GM10266 (cell line): ENCODE data around the gene CDKN2B-AS1.

ENCODE experiments used
- DNase-seq: peaks from one replicate; pipeline ENCODE4 v3.0.0; 2012; ENCODE audit errors: extremely low spot score
- TF ChIP-seq, protein P1 (sequence below): IDR thresholded peaks from 2 replicates; pipeline ENCODE4 v1.5.1; 2012; ENCODE audit warnings: mild to moderate bottlenecking, low read depth; ENCODE audit not compliant: control insufficient read depth, insufficient read depth; ENCODE audit errors: missing control alignments

Gene CDKN2B-AS1

DNA sequence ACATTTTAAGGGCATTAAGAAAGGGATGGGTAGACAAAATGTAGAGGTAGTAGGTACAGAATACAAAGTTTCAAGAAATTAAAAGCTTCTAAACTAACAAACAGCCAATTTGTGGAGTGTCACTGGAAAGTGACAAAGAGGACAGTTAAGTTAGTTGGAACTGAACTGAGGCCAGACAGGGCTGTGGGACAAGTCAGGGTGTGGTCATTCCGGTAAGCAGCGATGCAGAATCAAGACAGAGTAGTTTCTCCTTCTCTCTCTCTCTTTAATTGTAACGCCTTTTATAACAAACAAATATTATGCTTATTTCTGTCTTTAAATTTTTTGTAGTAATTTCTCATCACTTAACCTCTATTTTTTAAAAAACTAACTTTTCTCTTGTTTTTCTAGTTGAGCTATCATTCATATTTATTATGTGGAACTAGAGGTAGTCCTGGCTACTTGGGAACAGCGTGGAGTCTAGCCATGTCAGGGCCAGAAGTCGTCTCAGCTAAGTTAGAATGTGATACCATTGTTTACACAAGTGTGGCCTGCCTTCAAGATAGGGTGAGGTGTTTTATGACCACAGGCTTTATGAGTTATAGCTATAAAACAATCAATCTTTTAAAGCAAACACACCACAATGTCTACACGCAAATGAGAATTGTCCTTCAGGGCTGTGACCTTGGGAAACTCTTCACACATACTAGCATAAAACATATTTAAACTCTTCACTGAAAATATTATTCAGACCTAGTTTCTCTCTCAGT, 129.8 kb downstream of the CDKN2B-AS1 start:
- DNase-seq = no peak
- TF ChIP-seq, protein P1, sequence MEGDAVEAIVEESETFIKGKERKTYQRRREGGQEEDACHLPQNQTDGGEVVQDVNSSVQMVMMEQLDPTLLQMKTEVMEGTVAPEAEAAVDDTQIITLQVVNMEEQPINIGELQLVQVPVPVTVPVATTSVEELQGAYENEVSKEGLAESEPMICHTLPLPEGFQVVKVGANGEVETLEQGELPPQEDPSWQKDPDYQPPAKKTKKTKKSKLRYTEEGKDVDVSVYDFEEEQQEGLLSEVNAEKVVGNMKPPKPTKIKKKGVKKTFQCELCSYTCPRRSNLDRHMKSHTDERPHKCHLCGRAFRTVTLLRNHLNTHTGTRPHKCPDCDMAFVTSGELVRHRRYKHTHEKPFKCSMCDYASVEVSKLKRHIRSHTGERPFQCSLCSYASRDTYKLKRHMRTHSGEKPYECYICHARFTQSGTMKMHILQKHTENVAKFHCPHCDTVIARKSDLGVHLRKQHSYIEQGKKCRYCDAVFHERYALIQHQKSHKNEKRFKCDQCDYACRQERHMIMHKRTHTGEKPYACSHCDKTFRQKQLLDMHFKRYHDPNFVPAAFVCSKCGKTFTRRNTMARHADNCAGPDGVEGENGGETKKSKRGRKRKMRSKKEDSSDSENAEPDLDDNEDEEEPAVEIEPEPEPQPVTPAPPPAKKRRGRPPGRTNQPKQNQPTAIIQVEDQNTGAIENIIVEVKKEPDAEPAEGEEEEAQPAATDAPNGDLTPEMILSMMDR = no peak

DNA sequence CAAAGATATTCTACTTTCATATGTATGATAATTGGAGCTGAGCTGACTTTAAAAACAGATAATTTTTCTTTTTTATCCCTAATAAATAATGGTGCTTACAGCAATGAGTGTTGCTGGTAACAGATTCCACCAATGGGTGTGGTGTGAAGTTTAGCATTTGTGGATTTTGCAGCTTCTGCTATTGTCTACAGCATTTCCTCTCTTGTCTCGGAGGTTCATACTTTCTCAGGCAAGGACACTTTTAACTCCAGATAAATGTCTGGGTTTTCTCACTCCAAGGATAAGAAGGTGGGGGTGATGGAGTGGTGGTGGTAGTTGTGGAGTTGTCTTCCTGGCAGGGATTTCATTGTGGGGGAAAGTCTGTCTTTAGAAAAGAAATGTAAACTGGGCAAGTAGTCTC, 134.5 kb downstream of the CDKN2B-AS1 start:
- TF ChIP-seq, protein P1 = no peak
- no peak for DNase-seq

DNA sequence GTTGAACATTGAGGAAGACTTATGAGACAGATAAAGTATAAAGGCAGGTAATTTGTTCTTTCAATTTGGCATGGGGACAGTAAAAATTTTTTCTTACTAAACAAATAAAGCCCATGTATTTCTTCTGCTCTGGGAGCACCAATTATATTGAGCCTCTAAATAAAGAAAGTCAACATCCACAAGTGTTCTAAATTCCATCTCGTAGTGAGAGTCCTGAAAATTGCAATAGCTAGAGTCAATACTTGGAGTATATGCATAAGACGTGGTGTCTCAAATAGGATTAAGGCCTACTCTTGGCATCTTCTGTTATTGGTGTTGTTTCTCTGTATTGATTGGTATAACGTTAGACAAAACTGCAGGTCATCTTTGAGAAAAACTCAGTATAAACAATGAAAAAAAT, 135.0 kb downstream of the CDKN2B-AS1 start:
- TF ChIP-seq, protein P1 = no peak
- DNase-seq = no peak

DNA sequence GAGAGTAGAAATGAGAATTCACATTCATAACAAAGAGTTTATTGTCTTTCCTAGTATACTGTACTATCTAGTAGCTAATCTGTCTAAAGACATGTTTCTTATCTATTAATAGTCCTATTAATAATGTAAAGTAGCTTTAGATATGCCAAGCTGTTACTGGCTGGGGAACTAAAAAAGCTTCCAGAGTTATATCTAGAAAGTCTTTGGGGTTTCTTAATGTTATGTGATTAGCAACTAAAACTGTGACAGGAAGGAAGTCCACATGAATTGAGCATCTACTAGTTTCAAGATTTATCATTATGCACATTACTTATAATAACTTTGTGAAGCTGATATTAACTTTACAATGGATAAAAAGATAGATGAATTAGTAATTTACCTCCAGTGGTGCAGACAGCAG, 137.2 kb downstream of the CDKN2B-AS1 start:
- no peak for DNase-seq

DNA sequence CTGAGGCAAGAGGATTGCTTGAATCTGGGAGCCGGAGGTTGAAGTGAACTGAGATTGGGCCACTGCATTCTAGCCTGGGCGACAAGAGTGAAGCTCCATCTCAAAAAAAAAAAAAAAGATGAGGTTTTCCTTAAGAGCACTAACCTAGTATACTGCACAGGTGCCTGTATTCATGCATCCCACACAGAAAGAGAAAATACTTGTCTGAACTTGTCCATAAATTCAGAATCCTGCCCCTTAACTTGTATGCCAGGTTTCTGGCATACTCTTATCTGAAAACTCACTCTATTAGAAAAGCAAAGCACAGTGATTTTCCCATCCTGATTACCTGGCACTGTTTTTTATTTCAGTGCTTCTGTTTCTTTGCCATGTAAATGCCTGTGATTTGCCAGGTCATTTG, 139.8 kb downstream of the CDKN2B-AS1 start:
- TF ChIP-seq, protein P1 = no peak
- no peak for DNase-seq

More for the DNA sequence above, 137.2 kb downstream of the CDKN2B-AS1 start:
- TF ChIP-seq, protein P1 = no peak

DNA sequence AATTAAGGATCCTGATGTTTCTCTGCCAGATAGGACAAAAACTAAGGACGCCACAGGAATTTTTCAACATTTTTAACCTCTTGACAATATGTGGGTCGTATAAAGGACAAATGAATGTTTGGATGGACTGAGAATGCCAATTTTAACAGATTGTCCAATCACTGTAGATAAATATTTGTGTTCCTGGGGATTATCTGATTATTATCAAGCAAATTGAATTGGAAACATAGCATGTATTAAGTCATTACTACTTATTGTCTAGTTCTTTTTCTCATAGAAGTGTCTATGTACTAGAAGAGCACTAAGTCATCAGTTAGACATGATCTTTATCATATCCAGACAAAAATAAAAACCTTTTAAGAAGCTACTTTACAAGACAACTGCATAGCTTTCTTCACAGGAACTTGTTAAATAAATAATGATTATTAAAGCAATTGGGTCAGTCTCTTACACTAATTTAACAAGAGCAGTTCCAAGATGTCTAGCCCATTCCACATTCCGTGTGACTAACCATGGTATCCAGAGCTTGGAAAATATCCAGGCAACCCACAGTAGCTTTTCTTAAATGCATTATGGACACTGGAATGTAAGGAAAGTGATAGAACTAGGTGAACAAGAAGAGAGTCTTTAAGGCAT, 142.0 kb downstream of the CDKN2B-AS1 start:
- DNase-seq = no peak

More for the DNA sequence above, 142.0 kb downstream of the CDKN2B-AS1 start:
- TF ChIP-seq, protein P1 = no peak
